ENCODE data around the gene NHLH2.

Gene NHLH2

GRCh38 chr1:115802416-115802815 is 38.5 kb downstream of the NHLH2 start:
- DNase-seq (ENCODE audit: low read depth): no peak

GRCh38 chr1:115797486-115797885 is 43.4 kb downstream of the NHLH2 start:
- DNase-seq (ENCODE audit: low read depth): no peak

GRCh38 chr1:115796897-115797296 is 44.0 kb downstream of the NHLH2 start:
- no peak for DNase-seq (ENCODE audit: low read depth)

DNA sequence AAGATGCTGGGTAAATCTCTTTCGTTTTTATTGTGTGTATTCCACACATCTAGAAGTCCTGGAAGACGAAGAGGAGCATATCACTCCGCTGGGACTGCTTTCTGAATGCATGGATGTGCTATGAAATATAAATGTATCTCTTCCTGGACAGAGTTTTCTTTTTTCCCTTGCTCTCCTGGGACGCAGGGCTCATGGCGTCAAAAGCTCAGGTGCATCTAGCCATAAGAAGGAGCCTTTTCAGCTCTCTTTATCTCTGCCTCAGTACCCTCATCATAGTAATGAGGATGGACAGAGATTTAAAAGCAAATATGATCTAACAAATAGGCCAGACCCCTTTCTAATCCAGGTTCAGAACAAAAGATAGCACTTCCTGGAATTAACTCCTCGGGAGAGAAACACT is 44.9 kb downstream of the NHLH2 start:
- DNase-seq (ENCODE audit: low read depth): no peak

DNA sequence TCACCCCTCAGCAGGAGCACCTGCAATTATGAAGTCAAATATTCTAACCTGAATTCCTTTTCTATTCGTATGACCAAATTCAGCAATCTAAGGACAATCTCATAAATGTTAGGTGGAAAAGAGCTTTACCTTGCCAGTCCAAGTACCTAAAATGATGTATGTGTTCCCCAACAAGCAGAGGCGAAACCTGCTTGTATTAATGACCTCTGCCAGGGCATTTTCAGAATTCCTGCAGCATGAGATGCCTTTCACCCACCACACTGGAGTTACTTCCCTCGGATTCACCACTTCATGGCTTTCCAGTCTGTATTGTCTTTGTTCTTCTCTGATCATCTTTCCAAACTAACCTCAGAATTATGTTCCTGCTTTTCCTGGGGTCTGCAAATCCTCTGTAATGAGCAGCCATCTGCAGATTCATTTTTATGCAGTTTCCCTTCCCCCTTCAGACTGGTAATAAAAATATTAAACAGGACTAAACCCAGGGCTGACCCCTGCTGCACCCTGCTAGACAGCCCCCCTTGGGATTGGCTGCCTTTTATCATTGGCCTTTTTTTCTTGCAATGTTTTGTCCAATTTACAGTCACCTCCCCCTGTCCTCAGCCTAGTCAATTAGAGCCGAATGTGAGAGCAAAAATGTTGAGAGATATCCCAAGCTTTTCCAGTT is 45.8 kb downstream of the NHLH2 start:
- no peak for DNase-seq (ENCODE audit: low read depth)

DNA sequence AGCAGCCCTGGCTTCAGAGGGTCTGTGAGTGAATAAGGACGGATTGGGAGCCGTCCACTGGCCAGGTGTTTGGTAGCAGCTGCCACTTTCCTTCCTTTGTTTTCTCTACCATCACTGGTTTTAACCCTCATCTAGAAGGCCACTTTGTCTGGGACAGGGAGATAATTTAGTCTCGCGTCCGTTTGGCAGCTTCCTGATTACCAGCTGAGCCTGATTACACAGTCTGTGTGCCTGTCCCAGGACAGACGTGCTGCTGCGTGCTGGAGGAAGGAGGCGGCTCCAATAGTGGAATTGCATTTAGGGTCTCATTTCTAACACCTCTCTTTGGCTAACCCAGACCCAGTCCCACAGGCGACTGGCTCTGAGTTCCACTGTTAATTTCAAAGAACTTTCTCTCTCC is 47.8 kb downstream of the NHLH2 start:
- DNase-seq (ENCODE audit: low read depth): no peak

- DNase-seq (ENCODE audit: low read depth): no peak
These were observed 49.1 kb downstream of the NHLH2 start for GRCh38 chr1:115791816-115792215.

- no peak for DNase-seq (ENCODE audit: low read depth)
These were observed 50.1 kb downstream of the NHLH2 start for GRCh38 chr1:115790846-115791245.

- DNase-seq (ENCODE audit: low read depth): no peak
These were observed 50.6 kb downstream of the NHLH2 start for GRCh38 chr1:115790356-115790755.
